Upper lobe of left lung (tissue), 4 donors: ENCODE data around the gene VWA7.

Experiments
- CTCF ChIP-seq, 6 experiments: fragments of 450-650 bp in 4 of 6; fragments of 200-600 bp in 2 of 6; sonication (generic) in 2 of 6; IDR thresholded peaks; one replicate each; pipeline ENCODE4 v1.5.1; 2016 to 2019; ENCODE audit warnings: antibody characterized with exemption in 6 of 6
- EP300 ChIP-seq, 4 donors: sonication (generic); formaldehyde crosslinking; IDR thresholded peaks; one replicate each; pipeline ENCODE4 v1.5.1; 2017; ENCODE audit warnings: antibody characterized with exemption in 4 of 4, control low read depth in 2 of 4
- POLR2A ChIP-seq, 4 donors: fragments of 450-650 bp; IDR thresholded peaks; one replicate each; pipeline ENCODE4 v1.5.1; 2016 to 2017; ENCODE audit warnings: antibody characterized with exemption in 4 of 4, mild to moderate bottlenecking in 2 of 4
- POLR2AphosphoS5 ChIP-seq, 2 donors: sonication (generic); formaldehyde crosslinking; IDR thresholded peaks; one replicate each; pipeline ENCODE4 v1.5.1; 2017; ENCODE audit warnings: antibody characterized with exemption in 2 of 2

- TF ChIP-seq CTCF (IDR thresholded peaks at IDR 0.05) (no peak), POLR2AphosphoS5 (IDR thresholded peaks at IDR 0.05) (no peak), POLR2A (IDR thresholded peaks at IDR 0.05) (no peak), EP300 (IDR thresholded peaks at IDR 0.05) (no peak)
Observed at GRCh38 chr6:31742894-31743293, 34.2 kb downstream of the VWA7 start.
